Measurements from ENCODE around the gene PPP5C.

GRCh38 chr19:46420056-46420455, 73.2 kb downstream of the PPP5C start:
- TF ChIP-seq GATA2 (IDR thresholded peaks at IDR 0.05; ENCODE audit: low read depth, low read length): no peak
- no peak for TF ChIP-seq GATA3 (IDR thresholded peaks at IDR 0.05; ENCODE audit: low read depth, low read length)
